GM19438 (cell line): Measurements from ENCODE around the gene NTM.

Experiments
- ATAC-seq: cut with Tn5 transposase; IDR thresholded peaks from one replicate; pipeline ENCODE4 v1.9.1; 2021; ENCODE audit warnings: low read depth; ENCODE audit not compliant: unreplicated experiment

NTM gene

DNA sequence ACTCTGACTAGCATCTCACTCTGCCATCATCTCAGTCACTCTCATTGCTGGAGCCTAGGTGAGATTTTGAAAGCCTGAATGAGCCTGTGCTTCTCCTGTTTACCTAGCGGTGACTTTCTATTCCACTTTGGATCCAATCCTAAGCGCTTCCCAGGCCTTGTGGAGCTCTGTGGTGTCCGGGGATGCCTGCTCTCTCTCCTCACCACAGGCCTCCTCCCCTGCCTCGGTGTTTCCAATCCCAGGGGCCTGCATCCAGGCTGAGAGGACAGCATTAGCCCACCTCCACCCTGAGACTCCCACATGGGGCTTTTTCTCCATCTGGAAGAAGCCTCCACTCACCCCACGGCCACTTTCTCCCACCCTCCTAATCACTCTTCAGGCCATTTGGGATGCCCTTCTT, 380.3 kb downstream of the NTM start:
- ATAC-seq = no peak

DNA sequence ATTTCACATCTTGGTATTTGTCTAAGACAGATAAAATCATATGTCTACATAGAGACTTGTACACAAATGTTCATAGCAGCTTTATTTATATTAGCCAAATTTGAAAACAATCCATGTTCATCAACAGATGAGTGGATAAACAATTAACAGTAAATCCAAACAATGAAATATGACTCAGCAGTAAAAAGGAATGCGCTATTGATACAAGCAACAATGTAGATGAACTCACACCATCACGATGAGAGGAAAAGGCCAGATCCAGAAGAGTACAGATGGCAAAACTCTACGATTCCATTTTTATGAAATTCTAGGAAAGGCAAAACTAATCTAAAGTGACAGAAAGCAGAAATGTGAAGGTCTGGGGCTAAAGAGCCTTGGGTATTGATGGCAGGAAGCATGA, 384.3 kb downstream of the NTM start:
- ATAC-seq = no peak

DNA sequence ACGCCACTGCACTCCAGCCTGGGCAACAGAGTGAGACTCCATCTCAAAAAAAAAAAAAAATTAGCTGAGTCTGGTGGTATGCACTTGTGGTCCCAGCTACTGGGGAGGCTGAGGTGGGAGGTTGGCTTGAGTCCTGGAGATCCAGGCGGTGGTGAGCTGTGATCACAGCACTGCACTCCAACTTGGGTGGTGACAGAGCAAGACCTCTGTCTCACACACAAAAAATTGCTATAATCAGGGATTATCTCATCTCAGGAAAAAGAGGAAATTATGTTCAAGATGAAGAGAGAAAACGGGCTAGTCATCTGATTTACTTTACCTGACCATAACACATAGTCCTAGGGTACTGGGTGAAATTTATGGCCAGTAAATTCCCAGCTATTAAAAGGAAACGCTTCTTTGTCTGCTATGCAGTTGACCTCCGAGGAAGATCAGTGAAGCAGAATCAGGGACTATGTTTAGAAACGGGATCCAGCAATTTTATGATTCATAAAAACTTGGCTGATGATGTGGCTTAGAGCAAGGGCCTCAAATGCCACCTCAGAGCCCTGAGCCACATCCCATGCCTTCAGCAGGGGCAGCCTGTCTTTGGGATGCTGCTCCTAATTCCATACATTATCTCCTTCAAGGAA, 386.2 kb downstream of the NTM start:
- ATAC-seq = no peak

GRCh38 chr11:131758726-131759125, 388.3 kb downstream of the NTM start:
- no peak for ATAC-seq

- no peak for ATAC-seq
These were observed 388.7 kb downstream of the NTM start for GRCh38 chr11:131759140-131759539.

DNA sequence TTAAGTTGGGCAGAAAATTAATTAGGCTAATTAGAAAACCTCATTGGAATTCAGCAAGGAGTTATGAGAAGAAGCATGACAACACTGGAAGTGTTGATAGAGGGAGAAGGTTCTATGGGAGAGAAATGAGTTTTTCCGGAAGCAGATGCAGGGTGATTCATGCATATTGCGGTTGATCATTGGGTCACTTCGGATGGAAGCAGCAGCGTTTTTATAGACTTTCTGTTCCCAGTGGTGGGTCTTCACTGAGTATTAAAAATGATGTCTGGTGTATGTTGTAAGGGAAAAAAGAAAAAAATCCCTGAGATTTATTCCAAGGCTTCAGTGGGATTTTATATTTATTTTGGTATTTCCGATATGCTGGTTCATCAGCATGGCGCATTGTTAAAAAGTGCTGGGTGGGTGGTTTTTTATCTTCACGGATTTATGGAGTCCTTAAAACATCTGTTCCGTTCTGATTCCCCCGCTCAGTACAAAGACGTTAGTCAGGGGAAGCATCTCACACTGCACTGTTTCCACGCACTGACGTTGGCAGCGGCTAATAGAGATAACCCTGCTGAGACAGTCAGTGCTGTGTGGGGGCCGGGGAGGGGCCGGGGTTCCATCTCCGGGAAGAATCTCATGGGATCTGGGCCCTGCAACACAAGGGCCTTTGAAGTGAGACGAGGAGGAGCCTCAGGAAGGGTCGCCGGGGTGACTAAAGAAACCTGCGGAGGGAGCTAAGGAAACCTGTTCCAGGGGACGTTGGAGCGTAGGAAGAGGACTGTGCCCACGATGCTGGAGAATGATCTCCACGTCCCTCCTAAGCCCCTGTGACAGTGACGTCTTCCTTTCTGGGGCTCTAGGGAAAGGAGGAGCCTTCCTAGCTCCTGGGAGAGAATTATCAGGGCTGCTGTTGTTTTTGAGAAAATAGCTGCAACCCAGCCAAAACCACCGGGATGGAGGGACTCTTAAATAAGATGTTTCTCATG, 390.0 kb downstream of the NTM start:
- no peak for ATAC-seq

- no peak for ATAC-seq
These were observed 392.1 kb downstream of the NTM start for GRCh38 chr11:131762346-131763110.

- no peak for ATAC-seq
These were observed 392.9 kb downstream of the NTM start for GRCh38 chr11:131763193-131763890.

DNA sequence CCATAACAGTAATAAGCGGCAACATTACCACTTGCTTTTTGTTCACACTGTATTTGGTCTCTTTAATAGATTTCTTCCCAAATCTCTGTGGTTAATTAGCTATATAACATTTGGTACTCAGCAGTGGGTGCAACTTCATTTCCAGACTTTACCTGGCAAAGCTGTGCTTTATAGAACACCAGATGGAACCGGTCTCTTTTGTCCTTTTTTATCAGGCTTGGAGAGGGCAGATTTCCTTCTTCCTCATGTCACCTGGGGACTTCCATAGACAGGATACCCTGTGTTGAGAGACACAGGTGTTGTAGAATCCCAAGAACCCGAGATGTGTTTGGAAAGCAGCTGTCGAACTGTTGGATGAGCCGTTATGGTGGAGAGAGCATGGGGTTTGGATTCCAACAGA, 393.7 kb downstream of the NTM start:
- no peak for ATAC-seq

DNA sequence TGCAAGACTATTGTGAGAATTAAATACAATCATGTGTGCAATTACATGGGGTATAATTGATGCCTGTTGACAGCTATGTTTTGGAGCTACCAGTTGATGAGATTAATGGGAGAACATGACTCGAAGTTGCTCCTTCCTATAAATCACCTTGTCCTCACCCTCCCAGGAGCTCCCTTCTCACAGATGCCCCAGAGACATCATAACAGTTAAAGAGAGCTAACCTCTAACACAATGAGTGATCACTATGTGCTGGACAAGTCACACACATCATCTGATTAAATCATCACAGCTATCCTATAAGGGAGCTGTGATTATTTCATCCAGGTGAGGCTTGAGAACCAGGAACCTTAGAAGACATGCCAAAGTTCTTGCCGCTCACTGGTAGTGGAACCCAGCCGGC, 394.2 kb downstream of the NTM start:
- ATAC-seq = no peak

DNA sequence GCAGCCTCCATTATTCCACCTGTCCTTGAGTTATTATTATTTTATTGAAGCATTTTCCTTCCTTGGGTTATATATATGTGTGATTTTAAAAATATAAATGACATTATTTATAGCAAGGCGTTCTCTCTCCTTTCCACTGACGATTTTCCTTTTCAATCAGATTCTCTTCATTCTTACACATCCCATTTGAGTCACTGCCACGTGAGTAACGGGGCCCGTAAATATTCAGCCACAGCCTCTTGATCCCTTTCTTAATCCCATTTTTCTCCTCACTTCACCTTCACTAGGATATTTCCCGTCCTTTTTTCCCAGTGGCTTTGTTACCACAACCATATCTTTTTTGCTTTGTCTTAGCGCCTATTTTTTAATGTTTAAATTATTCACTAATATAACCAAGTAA, 396.2 kb downstream of the NTM start:
- no peak for ATAC-seq

DNA sequence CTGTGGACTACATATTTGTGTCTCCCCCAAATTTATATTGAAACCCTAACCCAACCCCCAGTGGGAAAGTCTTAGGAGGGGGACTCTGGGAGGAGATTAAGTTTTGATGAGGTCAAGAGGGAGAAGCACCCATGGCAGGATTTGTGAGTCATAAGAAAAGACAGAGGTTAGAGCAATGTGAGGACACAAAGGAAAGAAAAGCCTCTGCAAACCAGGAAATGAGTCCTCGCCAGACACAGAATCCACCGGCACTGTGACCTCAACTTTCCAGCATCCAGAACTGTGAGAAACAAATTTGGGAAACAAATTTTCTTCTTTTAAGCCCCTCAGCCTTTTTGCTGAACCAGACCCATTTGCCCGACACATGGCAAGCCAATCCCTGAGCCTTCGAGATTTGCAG, 397.0 kb downstream of the NTM start:
- ATAC-seq = no peak

DNA sequence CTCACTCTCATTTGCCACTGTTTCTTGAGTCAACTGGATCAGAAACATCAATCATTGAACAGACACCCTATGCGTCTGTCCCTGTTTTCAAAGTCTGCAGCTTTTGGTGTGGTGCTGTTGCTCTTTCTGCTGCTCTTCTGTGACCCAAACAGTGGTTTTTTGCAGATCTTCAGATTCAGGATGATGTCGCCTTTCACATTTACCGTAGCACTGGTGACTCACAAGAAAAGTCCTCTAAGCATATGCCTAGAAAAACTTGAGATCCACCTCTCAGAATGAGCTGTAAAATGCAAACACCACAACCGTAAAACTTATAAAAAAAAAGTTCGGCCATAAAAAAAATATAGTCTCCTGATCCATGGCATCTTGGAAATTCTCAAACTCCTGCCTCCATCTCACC, 400.4 kb downstream of the NTM start:
- ATAC-seq = no peak

GRCh38 chr11:131771471-131771870, 401.1 kb downstream of the NTM start:
- no peak for ATAC-seq

DNA sequence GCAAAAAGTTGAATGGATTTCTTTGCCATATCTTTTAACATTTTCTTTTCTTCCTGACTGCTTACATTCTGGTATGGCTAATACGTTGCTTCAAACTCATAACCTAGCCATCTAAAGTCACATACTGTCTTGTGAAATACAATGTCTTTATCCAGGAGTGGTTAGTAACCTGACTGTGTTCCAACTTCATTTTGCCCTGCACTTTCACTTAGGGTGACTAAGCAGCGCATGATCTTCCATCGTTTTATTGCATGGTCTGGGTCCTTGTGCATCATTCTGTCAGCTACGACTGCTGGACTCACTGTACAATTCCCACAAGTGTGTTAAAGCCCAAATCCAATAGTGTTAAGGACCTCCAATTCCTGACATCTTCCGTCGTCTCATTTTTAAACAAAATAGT, 403.2 kb downstream of the NTM start:
- no peak for ATAC-seq

DNA sequence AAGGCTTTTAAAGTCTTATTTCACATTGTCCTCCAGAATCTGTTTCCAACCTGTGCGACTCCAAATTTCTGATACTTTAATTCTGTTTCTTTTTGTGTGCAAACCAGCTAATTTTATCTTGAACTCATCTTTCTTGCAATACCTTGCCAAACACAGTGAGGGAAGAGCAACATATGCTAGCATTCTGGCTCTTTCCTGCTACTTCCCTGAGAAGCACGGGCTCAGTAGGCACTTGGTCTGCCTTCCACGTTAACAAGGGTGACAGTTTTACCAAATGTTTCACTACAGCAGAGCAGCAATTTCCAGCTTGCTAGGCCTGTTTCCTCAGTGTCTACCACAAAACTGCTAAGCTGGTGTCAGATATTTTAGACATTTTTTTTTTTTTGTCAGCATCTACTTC, 405.8 kb downstream of the NTM start:
- no peak for ATAC-seq

GRCh38 chr11:131785801-131786200, 415.4 kb downstream of the NTM start:
- ATAC-seq = no peak

- no peak for ATAC-seq
These were observed 416.7 kb downstream of the NTM start for GRCh38 chr11:131787119-131787518.

GRCh38 chr11:131790586-131790985, 420.2 kb downstream of the NTM start:
- no peak for ATAC-seq

DNA sequence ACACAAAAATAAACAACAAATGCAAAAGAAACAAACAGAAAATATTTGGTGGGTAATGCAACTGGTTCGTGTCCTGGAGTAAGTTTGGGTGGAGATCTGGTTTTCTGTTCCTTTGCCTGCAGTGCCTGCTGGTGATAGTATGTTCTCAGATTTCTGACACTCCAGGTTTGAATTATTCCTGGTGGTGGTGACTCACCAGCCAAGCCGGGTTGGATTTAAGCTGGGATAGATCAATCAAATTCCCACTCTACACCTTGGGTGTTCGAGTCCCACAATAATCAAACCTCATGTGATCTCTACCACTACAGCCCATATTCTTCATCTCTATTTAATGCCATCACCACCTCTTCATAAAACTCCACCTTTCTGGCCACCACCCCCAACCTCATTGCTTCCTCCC, 421.8 kb downstream of the NTM start:
- ATAC-seq = no peak

GRCh38 chr11:131796089-131796488, 425.7 kb downstream of the NTM start:
- ATAC-seq = no peak
